ENCODE measurements around the gene PYM1.
A peak's percentile ranks its signal among the peaks of the same experiment; 100 is the strongest.

Gene PYM1

GRCh38 chr12:55927588-55928502, at the start of gene PYM1:
Gene PYM1, minus strand, starts transcription at chr12:55927894. Its CDS starts 133 bp downstream, at chr12:55927761.
- DNase-seq, result peak; percentile 94

GRCh38 chr12:55974308-55974730, 46.6 kb upstream of the PYM1 start:
- peak; percentile 12 for DNase-seq

- DNase-seq, result peak; percentile 100
Measured at GRCh38 chr12:55973599-55974307, 46.1 kb upstream of the PYM1 start, which contains the start of gene RAB5B. Gene RAB5B, plus strand, starts transcription at chr12:55974078. Its CDS starts 12,883 bp downstream, at chr12:55986961.

- no peak for DNase-seq
Measured at GRCh38 chr12:55972911-55973598, 45.4 kb upstream of the PYM1 start.

- no peak for DNase-seq
Measured at GRCh38 chr12:55972456-55972855, 44.8 kb upstream of the PYM1 start.

- no peak for DNase-seq
Measured at GRCh38 chr12:55972042-55972441, 44.3 kb upstream of the PYM1 start.

- DNase-seq, result no peak
Measured at GRCh38 chr12:55970775-55971174, 43.1 kb upstream of the PYM1 start.

GRCh38 chr12:55969356-55969755, 41.7 kb upstream of the PYM1 start:
- no peak for DNase-seq

- peak; percentile 53 for DNase-seq
Measured at GRCh38 chr12:55966408-55967281, 39.0 kb upstream of the PYM1 start, which contains the start of gene CDK2. Gene CDK2, plus strand, starts transcription at chr12:55966830. Its CDS starts 179 bp downstream, at chr12:55967009.

GRCh38 chr12:55965941-55966407, 38.3 kb upstream of the PYM1 start, which contains the start of gene PMEL:
Gene PMEL, minus strand, starts transcription at chr12:55966042. Its CDS starts 31 bp downstream, at chr12:55966011.
- DNase-seq, result no peak

- DNase-seq, result no peak
Measured at GRCh38 chr12:55965240-55965639, 37.5 kb upstream of the PYM1 start.

GRCh38 chr12:55963760-55964159, 36.1 kb upstream of the PYM1 start:
- no peak for DNase-seq

GRCh38 chr12:55957106-55957859, 29.6 kb upstream of the PYM1 start:
- DNase-seq, result no peak

GRCh38 chr12:55955800-55956508, 28.3 kb upstream of the PYM1 start:
- no peak for DNase-seq

GRCh38 chr12:55955344-55955743, 27.6 kb upstream of the PYM1 start:
- DNase-seq, result no peak

GRCh38 chr12:55946553-55946952, 18.9 kb upstream of the PYM1 start:
- DNase-seq, result no peak

- DNase-seq, result no peak
Measured at GRCh38 chr12:55942577-55943136, 15.0 kb upstream of the PYM1 start.

- DNase-seq, result no peak
Measured at GRCh38 chr12:55942055-55942454, 14.4 kb upstream of the PYM1 start.

- DNase-seq, result peak; percentile 29
Measured at GRCh38 chr12:55940065-55940732, 12.5 kb upstream of the PYM1 start.

All from GF-D8 (cell line).